Suprapubic skin (tissue), 4 donors: ENCODE results near the gene SPCS1. TPM values are rescaled to one million over a fixed set of nuclear protein-coding genes. Genes with fewer than 3 reads are reported as not detected.

Experiments
- DNase-seq, 2 donors: peaks; one replicate each; pipeline ENCODE4 v3.0.0-alpha.2; 2019; ENCODE audit warnings: low spot score in 2 of 2
- H3K27ac ChIP-seq: fragments of 200-600 bp; sonication (generic); one replicate; pipeline ENCODE4 v1.5.1; 2019
- H3K27me3 ChIP-seq: fragments of 200-600 bp; sonication (generic); one replicate; pipeline ENCODE4 v1.5.1; 2019
- H3K36me3 ChIP-seq: fragments of 200-600 bp; sonication (generic); one replicate; pipeline ENCODE4 v1.5.1; 2019
- H3K4me1 ChIP-seq: fragments of 200-600 bp; sonication (generic); one replicate; pipeline ENCODE4 v1.5.1; 2019
- H3K4me3 ChIP-seq: fragments of 200-600 bp; sonication (generic); one replicate; pipeline ENCODE4 v1.5.1; 2019; ENCODE audit warnings: mild to moderate bottlenecking
- H3K9me3 ChIP-seq: fragments of 200-600 bp; sonication (generic); one replicate; pipeline ENCODE4 v1.5.1; 2019
- EP300 ChIP-seq: sonication (generic); formaldehyde crosslinking; IDR thresholded peaks from one replicate; pipeline ENCODE4 v1.6.1; 2017; ENCODE audit warnings: antibody characterized with exemption
- POLR2A ChIP-seq, 2 donors: fragments of 450-650 bp; IDR thresholded peaks; one replicate each; pipeline ENCODE4 v1.6.1; 2017; ENCODE audit warnings: antibody characterized with exemption in 2 of 2, mild to moderate bottlenecking in 2 of 2, moderate library complexity in 2 of 2
- POLR2AphosphoS5 ChIP-seq, 3 donors: sonication (generic); formaldehyde crosslinking; IDR thresholded peaks; one replicate each; pipeline ENCODE4 v1.6.1; 2017; ENCODE audit warnings: antibody characterized with exemption in 3 of 3
- WGBS: methylation state at CpG from one replicate; pipeline ENCODE4 v1.1.5; 2018; 5-methylcytosine and 5-hydroxymethylcytosine counted together
- total RNA-seq, 4 donors: library from RNA; depleted of rRNA; stranded (reverse); fragments of >200 nt; gene quantifications; one replicate each; pipeline ENCODE4 v1.1.0, GENCODE V29; 2016
- TF ChIP-seq, protein P1 (sequence below), 2 donors: fragments of 200-600 bp in 1 of 2; fragments of 450-650 bp in 1 of 2; sonication (generic) in 1 of 2; IDR thresholded peaks; one replicate each; pipeline ENCODE4 v1.5.1; 2016 to 2019; ENCODE audit warnings: antibody characterized with exemption in 2 of 2, mild to moderate bottlenecking in 1 of 2, moderate library complexity in 1 of 2

SPCS1 gene
- total RNA-seq, 4 donors from 2014 or later, result 79.5 to 147 (median 104) TPM

- WGBS, result 2% methylated on average over 19 of the region's 22 CpGs
- TF ChIP-seq, protein P1, sequence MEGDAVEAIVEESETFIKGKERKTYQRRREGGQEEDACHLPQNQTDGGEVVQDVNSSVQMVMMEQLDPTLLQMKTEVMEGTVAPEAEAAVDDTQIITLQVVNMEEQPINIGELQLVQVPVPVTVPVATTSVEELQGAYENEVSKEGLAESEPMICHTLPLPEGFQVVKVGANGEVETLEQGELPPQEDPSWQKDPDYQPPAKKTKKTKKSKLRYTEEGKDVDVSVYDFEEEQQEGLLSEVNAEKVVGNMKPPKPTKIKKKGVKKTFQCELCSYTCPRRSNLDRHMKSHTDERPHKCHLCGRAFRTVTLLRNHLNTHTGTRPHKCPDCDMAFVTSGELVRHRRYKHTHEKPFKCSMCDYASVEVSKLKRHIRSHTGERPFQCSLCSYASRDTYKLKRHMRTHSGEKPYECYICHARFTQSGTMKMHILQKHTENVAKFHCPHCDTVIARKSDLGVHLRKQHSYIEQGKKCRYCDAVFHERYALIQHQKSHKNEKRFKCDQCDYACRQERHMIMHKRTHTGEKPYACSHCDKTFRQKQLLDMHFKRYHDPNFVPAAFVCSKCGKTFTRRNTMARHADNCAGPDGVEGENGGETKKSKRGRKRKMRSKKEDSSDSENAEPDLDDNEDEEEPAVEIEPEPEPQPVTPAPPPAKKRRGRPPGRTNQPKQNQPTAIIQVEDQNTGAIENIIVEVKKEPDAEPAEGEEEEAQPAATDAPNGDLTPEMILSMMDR (IDR thresholded peaks at IDR 0.05), result no peak
- TF ChIP-seq EP300 (no peak), POLR2AphosphoS5 (IDR thresholded peaks at IDR 0.05) (peak in 1 of 3 donors; percentile 9), POLR2A (IDR thresholded peaks at IDR 0.05) (no peak)
- H3K4me1 ChIP-seq, result peaks cover 40% of the 10 kb centered on the region
- H3K36me3 ChIP-seq, result peaks cover 22% of the 10 kb centered on the region
- H3K27ac ChIP-seq, result peak overlapping the region; percentile 94
- peak overlapping the region; percentile 89 for H3K4me3 ChIP-seq
- no peaks in the 10 kb centered on the region for H3K9me3 ChIP-seq
- no peaks in the 10 kb centered on the region for H3K27me3 ChIP-seq
- DNase-seq, result no peak
Observed at GRCh38 chr3:52704611-52705437, 1.1 kb upstream of the SPCS1 start.

- no peak for TF ChIP-seq POLR2A (IDR thresholded peaks at IDR 0.05)
- TF ChIP-seq POLR2AphosphoS5 (IDR thresholded peaks at IDR 0.05), result no peak
- TF ChIP-seq, protein P1 (IDR thresholded peaks at IDR 0.05), result no peak
- no peak for TF ChIP-seq EP300
- H3K36me3 ChIP-seq, result peaks cover 24% of the 10 kb centered on the region
- no CpG with 5 or more reads among the region's 25 CpGs for WGBS
- DNase-seq, result peak in 1 of 2 donors; percentile 80
- no peaks in the 10 kb centered on the region for H3K27me3 ChIP-seq
- H3K4me3 ChIP-seq, result peak overlapping the region; percentile 89
- H3K4me1 ChIP-seq, result peaks cover 40% of the 10 kb centered on the region
- H3K27ac ChIP-seq, result peak overlapping the region; percentile 94
- H3K9me3 ChIP-seq, result no peaks in the 10 kb centered on the region
Observed at GRCh38 chr3:52705438-52705687, 543 bp upstream of the SPCS1 start.

- Histone ChIP-seq H3K9me3 (no peaks in the 10 kb centered on the region), H3K4me1 (peaks cover 40% of the 10 kb centered on the region), H3K27ac (no peak overlapping the region), H3K36me3 (peaks cover 31% of the 10 kb centered on the region), H3K27me3 (no peaks in the 10 kb centered on the region), H3K4me3 (peak overlapping the region; percentile 89)
- 80% methylated on average over 4 of the region's 4 CpGs for WGBS
- TF ChIP-seq POLR2A (IDR thresholded peaks at IDR 0.05), result no peak
- no peak for TF ChIP-seq POLR2AphosphoS5 (IDR thresholded peaks at IDR 0.05)
- no peak for TF ChIP-seq EP300
- TF ChIP-seq, protein P1 (IDR thresholded peaks at IDR 0.05), result no peak
- DNase-seq, result no peak
Observed at GRCh38 chr3:52707585-52707984, 1.7 kb downstream of the SPCS1 start.

GRCh38 chr3:52710512-52710911, 4.6 kb downstream of the SPCS1 start:
- Histone ChIP-seq H3K27me3 (no peaks in the 10 kb centered on the region), H3K27ac (no peak overlapping the region), H3K36me3 (peaks cover 32% of the 10 kb centered on the region), H3K9me3 (no peaks in the 10 kb centered on the region), H3K4me3 (no peak overlapping the region), H3K4me1 (peaks cover 20% of the 10 kb centered on the region)
- TF ChIP-seq POLR2AphosphoS5 (IDR thresholded peaks at IDR 0.05) (no peak), EP300 (no peak), POLR2A (IDR thresholded peaks at IDR 0.05) (no peak)
- TF ChIP-seq, protein P1 (IDR thresholded peaks at IDR 0.05), result no peak
- DNase-seq, result no peak
- 78% methylated on average over 2 of the region's 2 CpGs for WGBS

DNA sequence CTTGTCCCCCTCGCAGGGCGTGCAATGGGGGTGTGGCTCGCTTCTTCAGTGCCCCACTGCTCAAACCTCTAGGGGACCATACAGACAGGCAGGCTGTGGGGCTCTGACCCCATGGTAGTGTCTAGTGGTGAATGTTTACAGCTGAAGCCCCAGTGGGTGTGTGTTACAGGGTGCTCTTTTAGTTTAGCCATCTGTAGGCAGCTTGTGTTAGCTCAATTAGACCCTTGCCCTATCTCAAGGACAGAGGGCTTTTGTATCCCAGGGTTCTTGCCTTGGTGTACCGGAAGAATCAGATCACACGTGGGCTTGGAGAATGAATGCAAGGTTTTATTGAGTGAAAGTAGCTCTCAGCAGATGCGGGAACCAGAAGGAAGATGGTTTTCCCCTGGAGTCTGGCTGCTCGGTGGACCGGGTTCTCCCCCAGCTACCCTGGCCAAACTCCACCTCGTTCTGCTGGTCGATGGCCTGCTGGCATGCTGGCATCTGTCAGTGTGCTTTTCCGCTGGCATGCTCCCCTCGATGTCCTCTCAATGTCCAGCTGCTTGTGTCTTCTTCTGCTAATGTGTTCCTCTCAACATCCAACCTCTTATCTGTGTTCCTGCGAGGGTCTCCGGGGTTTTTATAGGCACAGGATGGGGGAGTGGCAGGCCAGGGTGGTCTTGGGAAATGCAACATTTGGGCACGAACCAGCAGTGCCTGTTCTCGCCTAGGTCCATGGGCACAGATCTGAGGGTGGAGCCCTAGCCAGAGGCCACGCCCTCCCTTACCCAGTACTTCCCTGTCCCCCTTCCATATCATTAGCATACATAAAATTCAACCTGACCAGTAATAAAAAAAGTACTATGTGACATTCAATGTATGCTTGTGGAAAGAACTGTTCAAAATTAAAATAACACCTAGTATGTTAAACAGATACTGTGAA, 6.6 kb downstream of the SPCS1 start:
- Histone ChIP-seq H3K4me1 (peaks cover 8% of the 10 kb centered on the region), H3K9me3 (no peaks in the 10 kb centered on the region), H3K27ac (no peak overlapping the region), H3K4me3 (no peak overlapping the region), H3K27me3 (no peaks in the 10 kb centered on the region), H3K36me3 (peaks cover 30% of the 10 kb centered on the region)
- TF ChIP-seq EP300, result no peak
- TF ChIP-seq POLR2AphosphoS5 (IDR thresholded peaks at IDR 0.05), result no peak
- TF ChIP-seq, protein P1 (IDR thresholded peaks at IDR 0.05), result no peak
- no peak for TF ChIP-seq POLR2A (IDR thresholded peaks at IDR 0.05)
- no peak for DNase-seq
- WGBS, result 95% methylated on average over 17 of the region's 17 CpGs
